Measurements from ENCODE around the gene PRRC2A. TPM values are rescaled to one million over a fixed set of nuclear protein-coding genes. Genes with fewer than 3 reads are reported as not detected.

Gene PRRC2A
- total RNA-seq, 4 donors from 2014 or later, result 68.8 to 138 (median 89.2) TPM

DNA sequence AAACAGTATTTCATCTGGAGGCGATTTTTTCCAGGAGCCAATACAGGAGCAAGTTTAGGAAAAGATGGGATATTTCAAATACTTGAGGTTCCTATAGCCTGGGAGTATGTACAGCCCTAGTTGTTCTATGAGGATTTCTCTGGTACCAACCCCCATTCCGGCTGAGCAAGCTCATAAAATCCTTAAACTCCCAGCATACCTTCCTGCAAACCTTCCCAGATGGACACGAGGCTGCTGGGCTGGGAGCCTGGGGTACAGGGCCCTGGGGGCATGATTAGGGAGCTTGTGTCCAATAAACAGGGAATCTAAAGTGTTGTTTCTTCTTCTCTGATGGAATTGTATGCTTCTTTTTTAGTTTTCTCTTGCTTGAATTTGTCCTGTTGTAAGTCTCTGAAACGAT, 1.5 kb downstream of the PRRC2A start:
- DNase-seq (ENCODE audit: extremely low spot score), result no peak
- no peaks in the 10 kb centered on the region for H3K27me3 ChIP-seq
- H3K9me3 ChIP-seq, result no peaks in the 10 kb centered on the region
- peaks cover 15 to 32% (median 24%) of the 10 kb centered on the region in 4 donors for H3K4me1 ChIP-seq
- peaks cover 35 to 45% (median 41%) of the 10 kb centered on the region in 4 donors for H3K36me3 ChIP-seq
- H3K4me3 ChIP-seq, result peak overlapping the region; percentile 69 to 88 (median 77)
- TF ChIP-seq, protein P1, sequence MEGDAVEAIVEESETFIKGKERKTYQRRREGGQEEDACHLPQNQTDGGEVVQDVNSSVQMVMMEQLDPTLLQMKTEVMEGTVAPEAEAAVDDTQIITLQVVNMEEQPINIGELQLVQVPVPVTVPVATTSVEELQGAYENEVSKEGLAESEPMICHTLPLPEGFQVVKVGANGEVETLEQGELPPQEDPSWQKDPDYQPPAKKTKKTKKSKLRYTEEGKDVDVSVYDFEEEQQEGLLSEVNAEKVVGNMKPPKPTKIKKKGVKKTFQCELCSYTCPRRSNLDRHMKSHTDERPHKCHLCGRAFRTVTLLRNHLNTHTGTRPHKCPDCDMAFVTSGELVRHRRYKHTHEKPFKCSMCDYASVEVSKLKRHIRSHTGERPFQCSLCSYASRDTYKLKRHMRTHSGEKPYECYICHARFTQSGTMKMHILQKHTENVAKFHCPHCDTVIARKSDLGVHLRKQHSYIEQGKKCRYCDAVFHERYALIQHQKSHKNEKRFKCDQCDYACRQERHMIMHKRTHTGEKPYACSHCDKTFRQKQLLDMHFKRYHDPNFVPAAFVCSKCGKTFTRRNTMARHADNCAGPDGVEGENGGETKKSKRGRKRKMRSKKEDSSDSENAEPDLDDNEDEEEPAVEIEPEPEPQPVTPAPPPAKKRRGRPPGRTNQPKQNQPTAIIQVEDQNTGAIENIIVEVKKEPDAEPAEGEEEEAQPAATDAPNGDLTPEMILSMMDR (IDR thresholded peaks at IDR 0.05), result no peak
- no peak for TF ChIP-seq POLR2AphosphoS5 (IDR thresholded peaks at IDR 0.05)
- no peak for TF ChIP-seq POLR2A (IDR thresholded peaks at IDR 0.05; ENCODE audit: low read depth)
- no peak for TF ChIP-seq EP300 (IDR thresholded peaks at IDR 0.05)
- 23% methylated on average over 4 of the region's 4 CpGs for WGBS
- intact Hi-C loops (cut with DNase I), result no loop called here
- peak overlapping the region; percentile 92 to 99 (median 96) for H3K27ac ChIP-seq (replicated peaks in 1 of 4)

DNA sequence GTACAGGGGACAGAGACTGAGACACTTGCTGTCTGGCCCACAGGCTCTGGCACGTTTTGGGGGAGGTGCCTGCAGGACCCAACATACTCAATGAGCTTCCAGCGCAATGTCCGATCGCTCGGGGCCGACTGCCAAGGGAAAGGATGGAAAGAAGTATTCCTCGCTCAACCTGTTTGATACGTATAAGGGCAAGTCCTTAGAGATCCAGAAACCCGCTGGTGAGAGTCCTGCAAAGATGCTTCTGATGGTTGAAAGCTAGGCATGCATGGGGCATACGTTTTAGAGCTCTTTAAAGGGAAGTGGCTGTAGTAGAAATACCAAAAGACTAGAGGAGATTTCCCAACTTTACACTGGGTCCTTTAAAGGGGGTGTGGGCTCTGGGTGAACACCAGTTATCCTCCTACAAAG, 2.2 kb downstream of the PRRC2A start:
- peaks cover 15 to 32% (median 24%) of the 10 kb centered on the region in 4 donors for H3K4me1 ChIP-seq
- no peak overlapping the region for H3K4me3 ChIP-seq
- intact Hi-C loops (cut with DNase I), result no loop called here
- no peak for DNase-seq (ENCODE audit: extremely low spot score)
- H3K36me3 ChIP-seq, result peaks cover 42 to 52% (median 48%) of the 10 kb centered on the region in 4 donors
- TF ChIP-seq, protein P1 (IDR thresholded peaks at IDR 0.05), result no peak
- TF ChIP-seq POLR2A (IDR thresholded peaks at IDR 0.05; ENCODE audit: low read depth) (no peak), EP300 (IDR thresholded peaks at IDR 0.05) (no peak)
- H3K27me3 ChIP-seq, result no peaks in the 10 kb centered on the region
- WGBS, result 42% methylated on average over 10 of the region's 10 CpGs
- no peaks in the 10 kb centered on the region for H3K9me3 ChIP-seq
- H3K27ac ChIP-seq (replicated peaks in 1 of 4), result peak overlapping the region; percentile 92 to 99 (median 96)

DNA sequence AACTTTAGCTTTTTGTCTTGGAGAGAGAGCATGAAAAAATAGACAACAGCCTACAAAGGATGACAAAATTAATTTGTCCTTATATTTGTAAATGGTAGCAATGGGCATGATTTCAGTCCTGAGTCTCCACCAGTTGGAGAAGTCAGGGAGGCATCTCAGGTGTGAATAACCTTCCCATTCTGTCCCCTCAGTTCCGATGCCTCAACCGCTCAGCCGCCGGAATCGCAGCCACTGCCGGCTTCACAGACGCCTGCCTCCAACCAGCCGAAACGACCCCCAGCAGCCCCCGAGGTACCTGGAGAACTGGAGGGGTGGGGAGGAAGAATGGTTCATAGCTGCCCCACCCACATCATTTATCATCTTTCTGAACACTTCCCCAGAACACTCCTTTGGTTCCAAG, 3.6 kb downstream of the PRRC2A start:
- Histone ChIP-seq H3K27me3 (no peaks in the 10 kb centered on the region), H3K9me3 (no peaks in the 10 kb centered on the region), H3K4me3 (no peak overlapping the region), H3K27ac (replicated peaks in 1 of 4) (no peak overlapping the region), H3K4me1 (peaks cover 15 to 32% (median 23%) of the 10 kb centered on the region in 4 donors), H3K36me3 (peaks cover 55 to 66% (median 62%) of the 10 kb centered on the region in 4 donors)
- no peak for DNase-seq (ENCODE audit: extremely low spot score)
- 79% methylated on average over 10 of the region's 10 CpGs for WGBS
- intact Hi-C loops (cut with DNase I), result no loop called here
- TF ChIP-seq, protein P1 (IDR thresholded peaks at IDR 0.05), result no peak
- TF ChIP-seq POLR2AphosphoS5 (IDR thresholded peaks at IDR 0.05) (no peak), EP300 (IDR thresholded peaks at IDR 0.05) (no peak), POLR2A (IDR thresholded peaks at IDR 0.05; ENCODE audit: low read depth) (no peak)

DNA sequence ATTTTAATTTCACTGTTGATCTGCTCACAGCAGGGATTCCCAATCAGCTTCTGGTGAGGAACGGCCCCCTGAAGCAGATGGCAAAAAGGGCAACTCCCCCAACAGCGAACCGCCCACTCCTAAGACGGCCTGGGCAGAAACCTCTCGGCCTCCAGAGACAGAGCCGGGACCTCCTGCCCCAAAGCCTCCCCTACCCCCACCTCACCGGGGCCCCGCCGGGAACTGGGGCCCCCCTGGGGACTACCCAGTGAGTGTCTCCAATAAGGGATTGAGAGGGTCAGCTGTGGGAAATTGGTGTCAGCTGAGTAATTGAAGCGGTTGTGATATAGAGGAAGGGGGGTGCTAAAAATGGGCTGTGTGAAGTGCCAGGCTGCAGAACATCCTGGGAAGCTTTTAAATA, 6.4 kb downstream of the PRRC2A start:
- Histone ChIP-seq H3K27me3 (no peaks in the 10 kb centered on the region), H3K4me3 (no peak overlapping the region), H3K27ac (replicated peaks in 1 of 4) (no peak overlapping the region), H3K36me3 (peaks cover 81 to 95% (median 91%) of the 10 kb centered on the region in 4 donors), H3K9me3 (no peaks in the 10 kb centered on the region), H3K4me1 (peaks cover 6 to 19% (median 11%) of the 10 kb centered on the region in 4 donors)
- 86% methylated on average over 10 of the region's 10 CpGs for WGBS
- DNase-seq (ENCODE audit: extremely low spot score), result no peak
- TF ChIP-seq POLR2A (IDR thresholded peaks at IDR 0.05; ENCODE audit: low read depth) (no peak), POLR2AphosphoS5 (IDR thresholded peaks at IDR 0.05) (no peak), EP300 (IDR thresholded peaks at IDR 0.05) (no peak)
- TF ChIP-seq, protein P1 (IDR thresholded peaks at IDR 0.05), result no peak
- intact Hi-C loops (cut with DNase I), result no loop called here

Measured in esophagus muscularis mucosa (tissue), 4 donors.